Measurements from ENCODE around the gene LRP2BP.

The LRP2BP gene

GRCh38 chr4:185395956-185396723, 416 bp upstream of the LRP2BP start:
- DNase-seq (ENCODE audit: low read depth in 2 of 3, low spot score in 1 of 3) = peak; percentile 95 to 96 (median 95)

- peak in 1 of 3 donors; percentile 24 for DNase-seq (ENCODE audit: low read depth in 2 of 3, low spot score in 1 of 3)
These were observed 1.0 kb downstream of the LRP2BP start for GRCh38 chr4:185394568-185395237.

- no peak for DNase-seq (ENCODE audit: low read depth in 2 of 3, low spot score in 1 of 3)
These were observed 3.6 kb downstream of the LRP2BP start for GRCh38 chr4:185392156-185392555.

GRCh38 chr4:185390941-185391340, 4.8 kb downstream of the LRP2BP start:
- DNase-seq (ENCODE audit: low read depth in 2 of 3, low spot score in 1 of 3) = no peak

- no peak for DNase-seq (ENCODE audit: low read depth in 2 of 3, low spot score in 1 of 3)
These were observed 7.8 kb downstream of the LRP2BP start for GRCh38 chr4:185387957-185388356.

GRCh38 chr4:185384930-185385331, 10.8 kb downstream of the LRP2BP start:
- no peak for DNase-seq (ENCODE audit: low read depth in 2 of 3, low spot score in 1 of 3)

GRCh38 chr4:185384061-185384460, 11.7 kb downstream of the LRP2BP start:
- DNase-seq (ENCODE audit: low read depth in 2 of 3, low spot score in 1 of 3) = no peak

GRCh38 chr4:185383451-185383850, 12.3 kb downstream of the LRP2BP start:
- DNase-seq (ENCODE audit: low read depth in 2 of 3, low spot score in 1 of 3) = no peak

- DNase-seq (ENCODE audit: low read depth in 2 of 3, low spot score in 1 of 3) = no peak
These were observed 13.0 kb downstream of the LRP2BP start for GRCh38 chr4:185382754-185383153.

- no peak for DNase-seq (ENCODE audit: low read depth in 2 of 3, low spot score in 1 of 3)
These were observed 14.2 kb downstream of the LRP2BP start for GRCh38 chr4:185381288-185382196.

- no peak for DNase-seq (ENCODE audit: low read depth in 2 of 3, low spot score in 1 of 3)
These were observed 15.4 kb downstream of the LRP2BP start for GRCh38 chr4:185380320-185380719.

GRCh38 chr4:185379326-185380295, 16.1 kb downstream of the LRP2BP start:
- no peak for DNase-seq (ENCODE audit: low read depth in 2 of 3, low spot score in 1 of 3)

GRCh38 chr4:185378264-185378663, 17.5 kb downstream of the LRP2BP start:
- DNase-seq (ENCODE audit: low read depth in 2 of 3, low spot score in 1 of 3) = no peak

- no peak for DNase-seq (ENCODE audit: low read depth in 2 of 3, low spot score in 1 of 3)
These were observed 21.2 kb downstream of the LRP2BP start for GRCh38 chr4:185374573-185374972.

GRCh38 chr4:185374027-185374426, 21.7 kb downstream of the LRP2BP start:
- DNase-seq (ENCODE audit: low read depth in 2 of 3, low spot score in 1 of 3) = no peak

GRCh38 chr4:185371702-185372101, 24.0 kb downstream of the LRP2BP start:
- no peak for DNase-seq (ENCODE audit: low read depth in 2 of 3, low spot score in 1 of 3)

- no peak for DNase-seq (ENCODE audit: low read depth in 2 of 3, low spot score in 1 of 3)
These were observed 25.3 kb downstream of the LRP2BP start for GRCh38 chr4:185370268-185370949.

GRCh38 chr4:185369731-185370130, 26.0 kb downstream of the LRP2BP start:
- DNase-seq (ENCODE audit: low read depth in 2 of 3, low spot score in 1 of 3) = no peak

GRCh38 chr4:185364886-185365285, 30.8 kb downstream of the LRP2BP start:
- DNase-seq (ENCODE audit: low read depth in 2 of 3, low spot score in 1 of 3) = no peak

GRCh38 chr4:185363251-185363650, 32.5 kb downstream of the LRP2BP start:
- DNase-seq (ENCODE audit: low read depth in 2 of 3, low spot score in 1 of 3) = no peak

Data from stimulated activated CD4-positive, alpha-beta T cell treated with anti-CD3 and anti-CD28 coated beads, Interleukin-12 subunit alpha, Interleukin-12 subunit beta, amount 100 ng/mL, for 48 hours (primary cell).